Astrocyte of the cerebellum (primary cell): ENCODE results near the gene ARL2.
"Not testable (repeated sequence)": the region's sequence is repeated elsewhere in the genome, so short reads cannot be mapped to it uniquely, and the experiment has no call there.

ENCODE experiments used
- DNase-seq: peaks from one replicate; pipeline ENCODE4 v3.0.0-alpha.2; 2011; ENCODE audit warnings: low read depth
- H3K4me3 ChIP-seq: 2 replicates; pipeline ENCODE4 v1.5.1; 2011; ENCODE audit warnings: mild to moderate bottlenecking, low read depth, low read length, moderate library complexity
- in situ Hi-C: cut with HindIII; loops from 2 replicates; pipeline ENCODE4 v1.10.0; 2017; ENCODE audit warnings: low sequenced_read_pairs
- TF ChIP-seq, protein P1 (sequence below): IDR thresholded peaks from 2 replicates; pipeline ENCODE4 v1.5.1; 2012; ENCODE audit warnings: low read length, low read depth, moderate library complexity, mild to moderate bottlenecking; ENCODE audit errors: missing control alignments

The ARL2 gene

GRCh38 chr11:64996710-64997380 lies 17.1 kb upstream of the ARL2 start, which contains the start of gene BATF2:
Gene BATF2 (minus strand): TSS chr11:64996971. CDS start chr11:64996914, 57 bp downstream.
- DNase-seq, result no peak
- TF ChIP-seq, protein P1, sequence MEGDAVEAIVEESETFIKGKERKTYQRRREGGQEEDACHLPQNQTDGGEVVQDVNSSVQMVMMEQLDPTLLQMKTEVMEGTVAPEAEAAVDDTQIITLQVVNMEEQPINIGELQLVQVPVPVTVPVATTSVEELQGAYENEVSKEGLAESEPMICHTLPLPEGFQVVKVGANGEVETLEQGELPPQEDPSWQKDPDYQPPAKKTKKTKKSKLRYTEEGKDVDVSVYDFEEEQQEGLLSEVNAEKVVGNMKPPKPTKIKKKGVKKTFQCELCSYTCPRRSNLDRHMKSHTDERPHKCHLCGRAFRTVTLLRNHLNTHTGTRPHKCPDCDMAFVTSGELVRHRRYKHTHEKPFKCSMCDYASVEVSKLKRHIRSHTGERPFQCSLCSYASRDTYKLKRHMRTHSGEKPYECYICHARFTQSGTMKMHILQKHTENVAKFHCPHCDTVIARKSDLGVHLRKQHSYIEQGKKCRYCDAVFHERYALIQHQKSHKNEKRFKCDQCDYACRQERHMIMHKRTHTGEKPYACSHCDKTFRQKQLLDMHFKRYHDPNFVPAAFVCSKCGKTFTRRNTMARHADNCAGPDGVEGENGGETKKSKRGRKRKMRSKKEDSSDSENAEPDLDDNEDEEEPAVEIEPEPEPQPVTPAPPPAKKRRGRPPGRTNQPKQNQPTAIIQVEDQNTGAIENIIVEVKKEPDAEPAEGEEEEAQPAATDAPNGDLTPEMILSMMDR, result peak; percentile 19
- in situ Hi-C loops, result no loop called here
- no peak within 1 kb of the TSS for H3K4me3 ChIP-seq

DNA sequence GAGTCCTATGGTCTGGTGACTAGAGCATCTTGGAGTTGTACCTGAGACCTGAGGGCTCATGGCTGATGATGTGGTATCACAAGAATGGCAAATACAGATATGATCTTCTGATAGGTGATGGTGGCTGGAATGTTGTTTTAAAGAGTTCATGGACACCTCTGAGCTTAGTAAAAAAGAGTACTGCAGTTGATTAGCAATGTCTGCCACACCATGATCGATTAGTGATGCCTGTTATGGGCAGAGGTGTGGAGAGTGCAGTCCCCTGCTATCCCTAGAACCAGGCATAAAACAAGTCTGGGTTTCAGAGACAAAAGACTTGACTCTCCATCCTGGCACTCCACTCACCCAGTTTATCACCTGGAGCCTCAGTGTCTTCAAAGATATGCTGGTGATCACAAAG lies 15.8 kb upstream of the ARL2 start:
- no peak for DNase-seq
- H3K4me3 ChIP-seq, result no peak overlapping the region
- TF ChIP-seq, protein P1, result no peak
- in situ Hi-C loops, result no loop called here

DNA sequence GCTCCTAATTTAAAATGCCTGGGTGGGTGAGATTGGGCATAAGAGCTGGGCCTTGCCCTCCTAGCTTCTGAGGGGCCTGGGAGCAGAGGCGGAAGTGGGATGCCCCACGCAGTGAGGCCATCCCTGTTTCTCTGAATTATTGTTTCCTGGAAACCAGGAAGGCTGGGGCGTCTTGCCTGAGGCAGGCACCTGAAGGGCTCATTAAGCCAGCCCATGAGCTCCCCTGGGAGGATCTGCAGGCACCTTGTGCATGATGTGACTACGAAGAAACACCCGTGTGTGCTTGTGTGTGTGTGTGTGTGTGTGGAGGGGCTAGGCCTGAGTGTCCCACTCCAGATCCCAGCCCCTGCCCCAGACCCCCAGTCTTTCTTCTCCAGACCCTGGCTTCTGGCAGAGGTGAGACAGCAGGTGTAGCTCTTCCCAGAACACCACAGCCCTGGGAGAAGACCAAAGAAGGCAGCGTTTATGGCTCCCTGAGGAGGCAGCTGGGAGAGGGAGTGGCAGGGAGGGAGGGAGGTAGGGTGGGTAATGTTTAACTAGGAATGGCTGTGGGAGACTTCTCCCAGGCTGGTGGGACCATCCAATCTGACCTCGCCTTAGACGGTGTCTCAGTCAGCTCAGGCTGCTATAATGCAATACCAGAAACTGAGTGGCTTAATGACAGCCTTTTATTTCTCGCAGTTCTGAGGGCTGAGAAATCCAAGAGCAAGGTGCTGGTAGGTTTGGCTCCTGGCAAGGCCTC lies 15.1 kb upstream of the ARL2 start:
- in situ Hi-C loops, result no loop called here
- TF ChIP-seq, protein P1, result no peak
- no peak overlapping the region for H3K4me3 ChIP-seq
- DNase-seq, result no peak

- in situ Hi-C loops, result no loop called here
- TF ChIP-seq, protein P1, result no peak
- no peak overlapping the region for H3K4me3 ChIP-seq
- DNase-seq, result no peak
These were observed 14.5 kb upstream of the ARL2 start for GRCh38 chr11:64999478-64999877.

DNA sequence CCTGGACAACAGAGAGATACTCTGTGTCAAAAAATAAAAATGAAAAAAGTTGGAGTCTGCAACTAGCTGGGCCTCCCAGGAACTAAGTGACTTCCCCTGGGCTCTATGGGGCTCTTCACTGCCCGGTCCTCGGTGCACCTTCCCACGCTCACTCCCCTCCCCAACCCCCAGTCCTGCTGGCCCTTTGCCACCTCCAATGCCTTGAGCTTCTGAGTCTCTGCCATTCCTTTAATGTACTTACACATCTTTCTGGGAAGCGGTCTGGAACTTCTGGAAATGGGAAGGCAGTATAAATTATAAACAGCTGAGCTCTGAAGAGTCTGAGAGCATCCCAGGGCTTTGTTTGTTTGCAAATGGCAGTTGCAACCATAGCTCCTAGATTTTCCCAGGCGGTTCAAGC lies 11.3 kb upstream of the ARL2 start:
- no peak for DNase-seq
- no peak overlapping the region for H3K4me3 ChIP-seq
- TF ChIP-seq, protein P1, result no peak
- in situ Hi-C loops, result no loop called here

GRCh38 chr11:65003282-65003681 lies 10.7 kb upstream of the ARL2 start:
- TF ChIP-seq, protein P1, result no peak
- in situ Hi-C loops, result no loop called here
- DNase-seq, result no peak
- no peak overlapping the region for H3K4me3 ChIP-seq

DNA sequence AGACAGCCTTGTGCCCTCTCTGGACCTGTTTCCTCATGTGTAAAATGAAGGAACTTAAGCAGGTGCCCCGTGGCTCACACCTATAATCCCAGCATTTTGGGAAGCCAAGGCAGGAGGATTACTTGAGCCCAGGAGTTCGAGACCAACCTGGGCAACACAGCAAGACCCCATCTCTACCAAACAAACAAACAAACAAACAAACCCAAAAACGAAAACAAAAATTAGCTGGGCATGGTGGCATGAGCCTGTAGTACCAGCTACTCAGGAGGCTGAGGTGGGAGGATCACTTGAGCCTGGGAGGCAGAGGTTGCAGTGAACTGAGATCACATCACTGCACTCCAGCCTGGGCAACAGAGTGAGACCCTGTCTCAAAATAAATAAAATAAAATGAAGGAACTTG lies 10.0 kb upstream of the ARL2 start:
- in situ Hi-C loops, result not testable (repeated sequence)

More for the DNA sequence above, 10.0 kb upstream of the ARL2 start:
- not testable (repeated sequence) for H3K4me3 ChIP-seq, DNase-seq
